WERI-Rb-1 (cell line): Measurements from ENCODE around the gene HABP4.

Experiments
- DNase-seq: peaks from one replicate; pipeline ENCODE4 v3.0.0-alpha.2; 2020
- H3K27ac ChIP-seq: fragments of 250-450 bp; sonication (Bioruptor Pico); 2 replicates; pipeline ENCODE4 v1.5.1; 2020; ENCODE audit warnings: mild to moderate bottlenecking, moderate library complexity
- H3K27me3 ChIP-seq: fragments of 250-450 bp; sonication (Bioruptor Pico); 2 replicates; pipeline ENCODE4 v1.5.1; 2021; ENCODE audit warnings: mild to moderate bottlenecking, low read depth, moderate library complexity; ENCODE audit not compliant: insufficient read depth, severe bottlenecking
- H3K36me3 ChIP-seq: fragments of 250-450 bp; sonication (Bioruptor Pico); 2 replicates; pipeline ENCODE4 v1.5.1; 2020; ENCODE audit warnings: mild to moderate bottlenecking, moderate library complexity
- H3K4me3 ChIP-seq: 2 replicates; pipeline ENCODE4 v1.5.1; 2011; ENCODE audit warnings: low read depth, mild to moderate bottlenecking, control low read depth, low read length
- H3K9me3 ChIP-seq: fragments of 250-450 bp; sonication (Bioruptor Pico); 2 replicates; pipeline ENCODE4 v1.5.1; 2021; ENCODE audit warnings: mild to moderate bottlenecking, moderate library complexity; ENCODE audit not compliant: severe bottlenecking
- TF ChIP-seq, protein P1 (sequence below): IDR thresholded peaks from 2 replicates; pipeline ENCODE4 v1.5.1; 2011; ENCODE audit warnings: low read depth, mild to moderate bottlenecking, control low read depth, inconsistent platforms, low read length

Gene HABP4

DNA sequence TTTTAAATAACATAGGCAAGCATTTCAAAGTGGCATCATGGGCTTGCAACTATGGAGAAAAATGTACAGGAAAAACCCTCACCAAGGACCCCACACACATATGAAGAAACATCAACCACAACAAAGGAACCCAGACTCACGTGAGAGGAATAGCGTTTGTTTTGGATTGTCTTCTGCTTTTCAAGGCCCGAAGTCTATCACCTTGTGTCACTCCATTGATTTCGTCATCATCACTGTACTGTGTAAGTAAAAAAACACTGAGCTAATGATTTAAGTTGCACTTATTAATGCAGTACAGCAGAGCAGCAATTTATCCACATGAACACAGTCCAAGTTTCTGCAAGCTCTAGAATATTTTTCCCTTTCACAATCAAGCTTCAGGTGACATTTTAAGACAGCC, 72.4 kb downstream of the HABP4 start:
- H3K27ac ChIP-seq: no peak overlapping the region
- H3K4me3 ChIP-seq: no peak overlapping the region
- TF ChIP-seq, protein P1, sequence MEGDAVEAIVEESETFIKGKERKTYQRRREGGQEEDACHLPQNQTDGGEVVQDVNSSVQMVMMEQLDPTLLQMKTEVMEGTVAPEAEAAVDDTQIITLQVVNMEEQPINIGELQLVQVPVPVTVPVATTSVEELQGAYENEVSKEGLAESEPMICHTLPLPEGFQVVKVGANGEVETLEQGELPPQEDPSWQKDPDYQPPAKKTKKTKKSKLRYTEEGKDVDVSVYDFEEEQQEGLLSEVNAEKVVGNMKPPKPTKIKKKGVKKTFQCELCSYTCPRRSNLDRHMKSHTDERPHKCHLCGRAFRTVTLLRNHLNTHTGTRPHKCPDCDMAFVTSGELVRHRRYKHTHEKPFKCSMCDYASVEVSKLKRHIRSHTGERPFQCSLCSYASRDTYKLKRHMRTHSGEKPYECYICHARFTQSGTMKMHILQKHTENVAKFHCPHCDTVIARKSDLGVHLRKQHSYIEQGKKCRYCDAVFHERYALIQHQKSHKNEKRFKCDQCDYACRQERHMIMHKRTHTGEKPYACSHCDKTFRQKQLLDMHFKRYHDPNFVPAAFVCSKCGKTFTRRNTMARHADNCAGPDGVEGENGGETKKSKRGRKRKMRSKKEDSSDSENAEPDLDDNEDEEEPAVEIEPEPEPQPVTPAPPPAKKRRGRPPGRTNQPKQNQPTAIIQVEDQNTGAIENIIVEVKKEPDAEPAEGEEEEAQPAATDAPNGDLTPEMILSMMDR: no peak
- H3K36me3 ChIP-seq: peaks cover 25% of the 10 kb centered on the region
- no peaks in the 10 kb centered on the region for H3K9me3 ChIP-seq
- no peak for DNase-seq
- no peaks in the 10 kb centered on the region for H3K27me3 ChIP-seq

DNA sequence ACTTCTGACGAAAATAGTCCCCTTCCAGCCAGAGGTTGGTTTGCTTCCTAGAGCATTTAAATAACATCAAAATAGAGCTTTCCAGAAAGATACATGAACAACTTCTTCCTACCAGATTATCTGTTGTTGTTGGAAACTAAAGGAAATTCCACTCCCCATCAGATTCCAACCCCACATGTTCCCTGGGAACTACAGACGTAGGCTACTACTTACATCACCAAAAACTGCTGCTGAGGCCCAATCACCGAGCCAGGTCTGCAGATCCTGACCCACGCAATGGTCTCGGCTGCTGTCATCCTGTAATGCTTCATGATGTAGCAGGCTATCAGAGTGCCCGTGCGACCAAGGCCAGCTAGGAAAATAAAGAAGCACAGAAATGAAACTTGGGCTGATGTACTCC, 73.4 kb downstream of the HABP4 start:
- Histone ChIP-seq H3K4me3 (no peak overlapping the region), H3K27ac (no peak overlapping the region), H3K9me3 (no peaks in the 10 kb centered on the region), H3K27me3 (no peaks in the 10 kb centered on the region), H3K36me3 (peaks cover 25% of the 10 kb centered on the region)
- DNase-seq: no peak
- TF ChIP-seq, protein P1: no peak

DNA sequence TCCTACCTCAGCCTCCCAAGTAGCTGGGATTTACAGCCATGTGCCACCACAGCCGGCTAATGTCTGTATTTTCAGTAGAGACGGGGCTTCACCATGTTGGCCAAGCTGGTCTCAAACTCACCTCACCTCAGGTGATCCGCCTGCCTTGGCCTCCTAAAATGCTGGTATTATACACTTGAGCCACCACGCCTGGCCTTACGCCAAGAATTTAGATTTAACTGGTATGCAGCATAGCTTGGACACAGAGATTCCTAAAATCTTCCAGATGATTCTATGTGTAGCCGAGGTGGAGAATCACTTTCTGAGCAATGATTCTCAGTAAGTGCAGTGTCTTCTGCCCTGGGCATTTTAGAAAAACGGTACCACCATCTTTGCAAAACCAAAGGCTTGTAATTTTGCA, 74.1 kb downstream of the HABP4 start:
- Histone ChIP-seq H3K9me3 (no peaks in the 10 kb centered on the region), H3K27me3 (no peaks in the 10 kb centered on the region), H3K36me3 (peaks cover 22% of the 10 kb centered on the region), H3K27ac (no peak overlapping the region), H3K4me3 (no peak overlapping the region)
- no peak for DNase-seq
- TF ChIP-seq, protein P1: no peak

DNA sequence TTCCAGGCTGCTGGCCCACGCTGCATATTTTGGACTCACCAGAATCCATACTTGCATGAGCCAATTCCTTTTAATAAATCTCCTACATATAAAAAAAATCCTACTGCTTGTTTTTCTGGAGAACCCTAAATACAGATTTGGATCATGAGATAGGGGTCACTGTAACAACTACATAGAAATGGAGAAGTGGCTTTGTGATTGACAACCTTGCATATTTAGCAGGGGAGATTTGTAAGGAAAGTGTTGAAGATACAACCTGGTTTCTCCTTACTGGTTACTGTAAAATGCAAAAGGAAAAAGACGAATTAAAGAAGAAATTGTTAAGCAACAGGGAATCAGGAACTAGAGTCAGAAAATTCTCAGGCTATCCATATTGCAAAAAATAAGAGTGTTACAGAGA, 74.8 kb downstream of the HABP4 start:
- H3K27ac ChIP-seq: no peak overlapping the region
- TF ChIP-seq, protein P1: no peak
- H3K36me3 ChIP-seq: peaks cover 19% of the 10 kb centered on the region
- H3K27me3 ChIP-seq: no peaks in the 10 kb centered on the region
- no peak for DNase-seq
- no peak overlapping the region for H3K4me3 ChIP-seq
- H3K9me3 ChIP-seq: no peaks in the 10 kb centered on the region

DNA sequence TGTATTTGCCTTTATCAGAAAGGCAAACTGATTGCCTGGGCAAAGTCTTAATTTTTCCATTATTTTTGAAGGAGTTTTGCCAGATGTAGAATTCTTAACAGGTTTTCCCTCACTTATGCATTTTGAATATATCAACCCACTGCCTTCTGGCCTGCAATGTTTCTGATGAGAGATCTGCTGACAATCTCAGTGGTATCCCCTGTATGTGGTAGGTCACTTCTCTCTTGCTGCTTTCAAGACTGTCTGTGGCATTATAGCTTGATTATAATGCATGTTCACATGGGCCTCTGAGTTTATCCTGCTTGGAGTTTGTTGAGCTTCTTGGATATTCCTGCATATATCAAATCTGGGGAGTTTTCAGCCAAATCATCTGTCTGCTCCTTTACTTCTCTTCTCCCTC, 82.2 kb downstream of the HABP4 start:
- no peaks in the 10 kb centered on the region for H3K36me3 ChIP-seq
- no peak overlapping the region for H3K27ac ChIP-seq
- H3K4me3 ChIP-seq: no peak overlapping the region
- H3K27me3 ChIP-seq: no peaks in the 10 kb centered on the region
- DNase-seq: no peak
- H3K9me3 ChIP-seq: no peaks in the 10 kb centered on the region
- TF ChIP-seq, protein P1: no peak

DNA sequence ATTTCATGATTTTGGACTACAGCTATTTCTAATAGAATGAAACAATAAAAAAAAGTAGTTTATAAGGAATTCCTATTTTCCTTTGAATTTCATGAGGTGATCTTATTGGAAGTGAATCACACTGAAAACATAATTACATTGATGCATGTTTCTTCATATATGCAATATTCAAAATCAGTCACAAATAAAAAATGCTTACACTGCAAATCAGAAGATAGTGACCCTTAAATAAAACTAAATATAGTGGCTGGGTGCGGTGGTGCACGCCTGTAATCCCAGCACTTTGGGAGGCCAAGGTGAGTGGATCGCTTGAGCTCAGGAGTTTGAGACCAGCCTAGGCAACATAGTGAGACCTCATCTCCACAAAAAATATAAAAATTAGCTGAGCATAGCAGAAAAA, 90.1 kb downstream of the HABP4 start:
- TF ChIP-seq, protein P1: no peak
- Histone ChIP-seq H3K4me3 (no peak overlapping the region), H3K27ac (no peak overlapping the region), H3K9me3 (no peaks in the 10 kb centered on the region), H3K36me3 (no peaks in the 10 kb centered on the region), H3K27me3 (no peaks in the 10 kb centered on the region)
- DNase-seq: no peak
